Measurements from ENCODE around the gene DCBLD1. TPM values are rescaled to one million over a fixed set of nuclear protein-coding genes. Genes with fewer than 3 reads are reported as not detected.
A peak's percentile ranks its signal among the peaks of the same experiment; 100 is the strongest.

DCBLD1 gene
- total and polyA plus RNA-seq, 2 of the 13 experiments (the other 11 are each of a cell fraction or from before 2014, with no cell fraction given): 23.2 to 41.5 TPM

DNA sequence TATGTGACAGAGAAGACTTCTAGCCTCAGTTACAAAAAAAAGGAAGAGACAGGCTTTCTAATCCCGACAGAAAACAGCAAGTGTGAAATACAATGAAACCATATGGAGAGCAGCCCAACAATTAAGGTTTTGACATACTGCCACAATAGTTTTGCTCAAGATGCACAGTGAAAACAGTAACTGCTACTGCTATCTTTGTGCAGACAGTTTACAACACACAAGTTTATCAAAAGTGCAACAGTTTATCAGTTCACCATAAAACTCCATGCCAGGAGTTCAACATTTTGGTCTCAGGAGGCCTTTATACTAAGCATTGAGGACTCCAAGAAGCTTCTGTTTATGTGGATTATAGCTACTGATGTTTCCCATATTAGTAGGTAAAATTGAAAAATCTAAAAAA, 82.2 kb downstream of the DCBLD1 start:
- in situ Hi-C loops (cut with HindIII; ENCODE audit: extremely low pct_ligation_motif_present, low pct_unique_long_range_greater_than_20kb) (no loop called here), intact Hi-C loops (cut with micrococcal nuclease; ENCODE audit: unreplicated experiment) (no loop called here)
- ATAC-seq (no peak), DNase-seq (ENCODE audit: low spot score) (no peak), FAIRE-seq (no peak)
- no peaks in the 10 kb centered on the region for H4K20me1 ChIP-seq (ENCODE audit: insufficient read depth, low read length)
- no peak overlapping the region for H3K9ac ChIP-seq (ENCODE audit: insufficient read depth, low read depth, low read length)
- H3K36me3 ChIP-seq (replicated peaks in 1 of 2; ENCODE audit: control insufficient read depth in 1 of 2, insufficient read depth in 2 of 2, low read length in 2 of 2): peaks cover 19 to 54% of the 10 kb centered on the region in 2 experiments
- H3K4me1 ChIP-seq (ENCODE audit: insufficient read depth, low read length): no peaks in the 10 kb centered on the region
- no peak for TF ChIP-seq CENPT (CRISPR knock-in tag; IDR thresholded peaks at IDR 0.05; ENCODE audit: low read depth)
- TF ChIP-seq HDAC6 (IDR thresholded peaks at IDR 0.05; ENCODE audit: low read depth, low read length): no peak
- TF ChIP-seq, protein P1, sequence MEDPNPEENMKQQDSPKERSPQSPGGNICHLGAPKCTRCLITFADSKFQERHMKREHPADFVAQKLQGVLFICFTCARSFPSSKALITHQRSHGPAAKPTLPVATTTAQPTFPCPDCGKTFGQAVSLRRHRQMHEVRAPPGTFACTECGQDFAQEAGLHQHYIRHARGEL (CRISPR knock-in tag; IDR thresholded peaks at IDR 0.05): no peak
- no peak for TF ChIP-seq JDP2 (CRISPR knock-in tag; IDR thresholded peaks at IDR 0.05; ENCODE audit: borderline replicate concordance)
- no peak overlapping the region for H2AFZ ChIP-seq (ENCODE audit: low read length)
- no TSS peak for BruUV-seq (replicated peaks)
- no peaks in the 10 kb centered on the region for H3K27me3 ChIP-seq (ENCODE audit: control insufficient read depth in 1 of 2, insufficient read depth in 2 of 2, low read length in 2 of 2)
- H3K9me3 ChIP-seq (ENCODE audit: low read length): no peaks in the 10 kb centered on the region
- no peak overlapping the region for H3K4me2 ChIP-seq (ENCODE audit: low read depth, low read length)
- H3K4me3 ChIP-seq (replicated peaks in 1 of 3; ENCODE audit: insufficient read depth in 1 of 3, low read depth in 2 of 3, low read length in 3 of 3): no peak overlapping the region
- CTCF ChIA-PET (ENCODE audit: low intra/inter-chr PET ratio, low total read pairs): no interaction called here
- no peak overlapping the region for H3K27ac ChIP-seq (ENCODE audit: extremely low read length, insufficient read depth, low read length)
- POLR2A ChIA-PET: no interaction called here
- 100% methylated on average over 1 of the region's 1 CpG for WGBS (ENCODE audit: low lambda C conversion rate)
- no peaks in the 10 kb centered on the region for H3K79me2 ChIP-seq (ENCODE audit: insufficient read depth, low read length)

DNA sequence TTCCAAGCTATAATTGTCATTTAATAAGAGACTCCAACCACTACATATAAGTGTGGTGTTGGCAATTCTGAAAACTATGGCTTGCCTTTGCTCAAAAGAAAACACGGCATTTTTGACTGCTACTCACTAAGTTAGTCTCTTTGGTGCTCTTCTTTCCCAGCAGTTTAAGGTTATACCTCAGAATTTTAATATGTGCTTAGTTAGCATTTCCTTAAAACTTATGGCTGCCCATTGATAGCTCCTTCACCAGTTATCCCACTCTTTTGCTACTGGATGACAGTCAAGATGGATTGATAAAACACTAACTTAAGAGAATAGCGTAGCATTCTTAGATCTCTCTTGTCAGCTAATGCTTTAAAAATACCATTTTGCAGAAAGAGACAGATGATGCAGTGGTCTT, 85.8 kb downstream of the DCBLD1 start:
- H3K27me3 ChIP-seq (ENCODE audit: control insufficient read depth in 1 of 2, insufficient read depth in 2 of 2, low read length in 2 of 2): no peaks in the 10 kb centered on the region
- 100% methylated on average over 2 of the region's 2 CpGs for WGBS (ENCODE audit: low lambda C conversion rate)
- intact Hi-C loops (cut with micrococcal nuclease; ENCODE audit: unreplicated experiment) (no loop called here), in situ Hi-C loops (cut with HindIII; ENCODE audit: extremely low pct_ligation_motif_present, low pct_unique_long_range_greater_than_20kb) (no loop called here)
- ATAC-seq (no peak), FAIRE-seq (no peak), DNase-seq (ENCODE audit: low spot score) (no peak)
- H3K27ac ChIP-seq (ENCODE audit: extremely low read length, insufficient read depth, low read length): no peak overlapping the region
- peaks cover 18 to 67% of the 10 kb centered on the region in 2 experiments for H3K36me3 ChIP-seq (replicated peaks in 1 of 2; ENCODE audit: control insufficient read depth in 1 of 2, insufficient read depth in 2 of 2, low read length in 2 of 2)
- TF ChIP-seq, protein P2, sequence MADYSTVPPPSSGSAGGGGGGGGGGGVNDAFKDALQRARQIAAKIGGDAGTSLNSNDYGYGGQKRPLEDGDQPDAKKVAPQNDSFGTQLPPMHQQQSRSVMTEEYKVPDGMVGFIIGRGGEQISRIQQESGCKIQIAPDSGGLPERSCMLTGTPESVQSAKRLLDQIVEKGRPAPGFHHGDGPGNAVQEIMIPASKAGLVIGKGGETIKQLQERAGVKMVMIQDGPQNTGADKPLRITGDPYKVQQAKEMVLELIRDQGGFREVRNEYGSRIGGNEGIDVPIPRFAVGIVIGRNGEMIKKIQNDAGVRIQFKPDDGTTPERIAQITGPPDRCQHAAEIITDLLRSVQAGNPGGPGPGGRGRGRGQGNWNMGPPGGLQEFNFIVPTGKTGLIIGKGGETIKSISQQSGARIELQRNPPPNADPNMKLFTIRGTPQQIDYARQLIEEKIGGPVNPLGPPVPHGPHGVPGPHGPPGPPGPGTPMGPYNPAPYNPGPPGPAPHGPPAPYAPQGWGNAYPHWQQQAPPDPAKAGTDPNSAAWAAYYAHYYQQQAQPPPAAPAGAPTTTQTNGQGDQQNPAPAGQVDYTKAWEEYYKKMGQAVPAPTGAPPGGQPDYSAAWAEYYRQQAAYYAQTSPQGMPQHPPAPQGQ (CRISPR knock-in tag; IDR thresholded peaks at IDR 0.05; ENCODE audit: borderline replicate concordance): no peak
- TF ChIP-seq ZNF816 (CRISPR knock-in tag; IDR thresholded peaks at IDR 0.05; ENCODE audit: borderline replicate concordance): no peak
- TF ChIP-seq, protein P3, sequence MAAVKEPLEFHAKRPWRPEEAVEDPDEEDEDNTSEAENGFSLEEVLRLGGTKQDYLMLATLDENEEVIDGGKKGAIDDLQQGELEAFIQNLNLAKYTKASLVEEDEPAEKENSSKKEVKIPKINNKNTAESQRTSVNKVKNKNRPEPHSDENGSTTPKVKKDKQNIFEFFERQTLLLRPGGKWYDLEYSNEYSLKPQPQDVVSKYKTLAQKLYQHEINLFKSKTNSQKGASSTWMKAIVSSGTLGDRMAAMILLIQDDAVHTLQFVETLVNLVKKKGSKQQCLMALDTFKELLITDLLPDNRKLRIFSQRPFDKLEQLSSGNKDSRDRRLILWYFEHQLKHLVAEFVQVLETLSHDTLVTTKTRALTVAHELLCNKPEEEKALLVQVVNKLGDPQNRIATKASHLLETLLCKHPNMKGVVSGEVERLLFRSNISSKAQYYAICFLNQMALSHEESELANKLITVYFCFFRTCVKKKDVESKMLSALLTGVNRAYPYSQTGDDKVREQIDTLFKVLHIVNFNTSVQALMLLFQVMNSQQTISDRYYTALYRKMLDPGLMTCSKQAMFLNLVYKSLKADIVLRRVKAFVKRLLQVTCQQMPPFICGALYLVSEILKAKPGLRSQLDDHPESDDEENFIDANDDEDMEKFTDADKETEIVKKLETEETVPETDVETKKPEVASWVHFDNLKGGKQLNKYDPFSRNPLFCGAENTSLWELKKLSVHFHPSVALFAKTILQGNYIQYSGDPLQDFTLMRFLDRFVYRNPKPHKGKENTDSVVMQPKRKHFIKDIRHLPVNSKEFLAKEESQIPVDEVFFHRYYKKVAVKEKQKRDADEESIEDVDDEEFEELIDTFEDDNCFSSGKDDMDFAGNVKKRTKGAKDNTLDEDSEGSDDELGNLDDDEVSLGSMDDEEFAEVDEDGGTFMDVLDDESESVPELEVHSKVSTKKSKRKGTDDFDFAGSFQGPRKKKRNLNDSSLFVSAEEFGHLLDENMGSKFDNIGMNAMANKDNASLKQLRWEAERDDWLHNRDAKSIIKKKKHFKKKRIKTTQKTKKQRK (IDR thresholded peaks at IDR 0.05; ENCODE audit: low read length): no peak
- TF ChIP-seq ZSCAN29 (CRISPR knock-in tag; conservative IDR thresholded peaks at IDR 0.05): no peak
- peak; percentile 76 for TF ChIP-seq MAFF (IDR thresholded peaks at IDR 0.05; ENCODE audit: low read depth, low read length)
- peak; percentile 76 to 86 for TF ChIP-seq MAFK (conservative IDR thresholded peaks at IDR 0.05 in 1 of 2, IDR thresholded peaks at IDR 0.05 in 1 of 2; ENCODE audit: low read length in 2 of 2)
- no peaks in the 10 kb centered on the region for H4K20me1 ChIP-seq (ENCODE audit: insufficient read depth, low read length)
- H2AFZ ChIP-seq (ENCODE audit: low read length): no peak overlapping the region
- H3K79me2 ChIP-seq (ENCODE audit: insufficient read depth, low read length): no peaks in the 10 kb centered on the region
- H3K9ac ChIP-seq (ENCODE audit: insufficient read depth, low read depth, low read length): no peak overlapping the region
- H3K4me2 ChIP-seq (ENCODE audit: low read depth, low read length): no peak overlapping the region
- ChIA-PET POLR2A (no interaction called here), CTCF (ENCODE audit: low intra/inter-chr PET ratio, low total read pairs) (no interaction called here)
- BruUV-seq (replicated peaks): no TSS peak
- no peaks in the 10 kb centered on the region for H3K9me3 ChIP-seq (ENCODE audit: low read length)
- H3K4me1 ChIP-seq (ENCODE audit: insufficient read depth, low read length): no peaks in the 10 kb centered on the region
- no peak overlapping the region for H3K4me3 ChIP-seq (replicated peaks in 1 of 3; ENCODE audit: insufficient read depth in 1 of 3, low read depth in 2 of 3, low read length in 3 of 3)
